Thyroid gland (tissue), 4 donors: Measurements from ENCODE around the gene MAP2K5. TPM values are rescaled to one million over a fixed set of nuclear protein-coding genes. Genes with fewer than 3 reads are reported as not detected.

Experiments
- DNase-seq, 2 donors: peaks; one replicate each; pipeline ENCODE4 v3.0.0-alpha.2; 2019
- H3K27ac ChIP-seq, 3 donors: fragments of 200-600 bp; sonication (generic); 1 replicate in 2 of 3; 2 replicates in 1 of 3; pipeline ENCODE4 v1.5.1; 2016 to 2019; ENCODE audit warnings: mild to moderate bottlenecking in 1 of 3, moderate library complexity in 1 of 3
- H3K27me3 ChIP-seq: fragments of 200-600 bp; sonication (generic); one replicate; pipeline ENCODE4 v1.5.1; 2019
- H3K36me3 ChIP-seq, 2 donors: fragments of 200-600 bp; sonication (generic); one replicate each; pipeline ENCODE4 v1.5.1; 2016 to 2019
- H3K4me1 ChIP-seq, 2 donors: fragments of 200-600 bp; sonication (generic); one replicate each; pipeline ENCODE4 v1.5.1; 2017 to 2019
- H3K4me3 ChIP-seq, 3 donors: fragments of 200-600 bp; sonication (generic); replicated peaks in 1 of 3; 1 replicate in 2 of 3; 2 replicates in 1 of 3; pipeline ENCODE4 v1.5.1; 2016; ENCODE audit warnings: mild to moderate bottlenecking in 1 of 3
- H3K9me3 ChIP-seq: fragments of 200-600 bp; sonication (generic); one replicate; pipeline ENCODE4 v1.5.1; 2017
- CTCF ChIP-seq, 6 experiments: fragments of 200-600 bp in 3 of 6; fragments of 450-650 bp in 3 of 6; sonication (generic) in 3 of 6; IDR thresholded peaks; one replicate each; pipeline ENCODE4 v1.5.1; 2016 to 2019; ENCODE audit warnings: antibody characterized with exemption in 6 of 6, mild to moderate bottlenecking in 2 of 6, inconsistent platforms in 1 of 6, moderate library complexity in 1 of 6
- POLR2A ChIP-seq, 2 donors: fragments of 450-650 bp; IDR thresholded peaks; one replicate each; pipeline ENCODE4 v1.6.1; 2017; ENCODE audit warnings: antibody characterized with exemption in 2 of 2, mild to moderate bottlenecking in 2 of 2, moderate library complexity in 1 of 2
- WGBS, 2 donors: methylation state at CpG; one replicate each; pipeline ENCODE4 v1.1.5; 2017; 5-methylcytosine and 5-hydroxymethylcytosine counted together
- intact Hi-C: fragments of 100-400 bp; cut with DNase I; formaldehyde crosslinking; loops from one replicate; pipeline ENCODE4 v1.15.1; 2023
- total RNA-seq, 4 donors: library from RNA; depleted of rRNA; stranded (reverse); fragments of >200 nt; gene quantifications; one replicate each; pipeline ENCODE4 v1.2.3, GENCODE V29; 2016

MAP2K5 gene
- total RNA-seq, 4 donors from 2014 or later: 10.2 to 32.1 (median 15.9) TPM

DNA sequence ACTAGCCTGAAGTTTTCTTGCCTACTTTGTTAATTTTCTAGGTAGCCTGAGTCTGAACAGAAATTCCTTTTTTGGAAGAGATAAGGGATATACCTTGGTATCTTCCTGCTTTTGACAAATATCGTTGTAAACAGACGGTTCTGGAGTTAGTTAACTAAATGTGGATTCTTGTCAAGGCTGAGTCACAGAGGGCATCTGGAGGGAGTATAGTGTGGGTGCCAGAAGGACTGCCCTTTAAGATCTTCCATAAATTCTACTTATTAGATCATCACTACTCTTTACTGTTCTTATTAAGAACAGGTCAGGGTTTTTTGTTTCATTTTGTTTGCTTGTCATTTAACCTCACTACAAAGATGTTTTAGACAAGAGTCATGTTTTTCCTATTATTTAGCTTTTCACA is 157.5 kb downstream of the MAP2K5 start:
- peaks cover 23 to 33% of the 10 kb centered on the region in 2 donors for H3K4me1 ChIP-seq
- no peak overlapping the region for H3K4me3 ChIP-seq
- no peaks in the 10 kb centered on the region for H3K27me3 ChIP-seq
- intact Hi-C loops: no loop called here
- 95 to 98% methylated on average over 2 of the region's 2 CpGs for WGBS, 2 donors
- H3K27ac ChIP-seq: no peak overlapping the region
- H3K9me3 ChIP-seq: no peaks in the 10 kb centered on the region
- no peak for TF ChIP-seq POLR2A (IDR thresholded peaks at IDR 0.05)
- TF ChIP-seq CTCF (IDR thresholded peaks at IDR 0.05): no peak
- no peak for DNase-seq
- no peaks in the 10 kb centered on the region for H3K36me3 ChIP-seq

- no peaks in the 10 kb centered on the region for H3K36me3 ChIP-seq
- TF ChIP-seq POLR2A (IDR thresholded peaks at IDR 0.05): no peak
- no peak for TF ChIP-seq CTCF (IDR thresholded peaks at IDR 0.05)
- WGBS, 2 donors: 57 to 68% methylated on average over 2 of the region's 2 CpGs
Measured at GRCh38 chr15:67701669-67702068, 159.2 kb downstream of the MAP2K5 start.

GRCh38 chr15:67707520-67708283 is 165.2 kb downstream of the MAP2K5 start:
- H3K4me3 ChIP-seq: no peak overlapping the region
- DNase-seq: no peak
- H3K4me1 ChIP-seq: peaks cover 16 to 21% of the 10 kb centered on the region in 2 donors
- TF ChIP-seq CTCF (IDR thresholded peaks at IDR 0.05): no peak
- TF ChIP-seq POLR2A (IDR thresholded peaks at IDR 0.05): no peak
- 96 to 98% methylated on average over 2 of the region's 2 CpGs for WGBS, 2 donors
- no peak overlapping the region for H3K27ac ChIP-seq
- H3K9me3 ChIP-seq: no peaks in the 10 kb centered on the region
- H3K27me3 ChIP-seq: no peaks in the 10 kb centered on the region
- no peaks in the 10 kb centered on the region for H3K36me3 ChIP-seq
- intact Hi-C loops: no loop called here

More at GRCh38 chr15:67701669-67702068, 159.2 kb downstream of the MAP2K5 start:
- DNase-seq: peak in 1 of 2 donors; percentile 3
- Histone ChIP-seq H3K9me3 (no peaks in the 10 kb centered on the region), H3K4me1 (peaks cover 25 to 43% of the 10 kb centered on the region in 2 donors), H3K4me3 (no peak overlapping the region), H3K27ac (peak overlapping the region in 2 of 3 donors; percentile 35 to 37), H3K27me3 (no peaks in the 10 kb centered on the region)
- intact Hi-C loops: no loop called here

- Histone ChIP-seq H3K36me3 (no peaks in the 10 kb centered on the region), H3K9me3 (no peaks in the 10 kb centered on the region), H3K4me3 (no peak overlapping the region), H3K27me3 (no peaks in the 10 kb centered on the region), H3K4me1 (peaks cover 16 to 21% of the 10 kb centered on the region in 2 donors), H3K27ac (no peak overlapping the region)
- intact Hi-C loops: no loop called here
- 57 to 60% methylated on average over 4 of the region's 4 CpGs for WGBS, 2 donors
- no peak for DNase-seq
- TF ChIP-seq POLR2A (IDR thresholded peaks at IDR 0.05) (no peak), CTCF (IDR thresholded peaks at IDR 0.05) (no peak)
Measured at GRCh38 chr15:67708500-67708899, 166.0 kb downstream of the MAP2K5 start.

GRCh38 chr15:67715170-67715569 is 172.7 kb downstream of the MAP2K5 start:
- Histone ChIP-seq H3K27ac (no peak overlapping the region), H3K4me1 (no peaks in the 10 kb centered on the region), H3K27me3 (no peaks in the 10 kb centered on the region), H3K36me3 (no peaks in the 10 kb centered on the region), H3K4me3 (no peak overlapping the region), H3K9me3 (no peaks in the 10 kb centered on the region)
- intact Hi-C loops: no loop called here
- no peak for DNase-seq
- no peak for TF ChIP-seq CTCF (IDR thresholded peaks at IDR 0.05)
- no peak for TF ChIP-seq POLR2A (IDR thresholded peaks at IDR 0.05)
- WGBS, 2 donors: 82% methylated on average over 2 of the region's 2 CpGs
